Measurements from ENCODE around the gene SLX9.
"Not testable (repeated sequence)": the region's sequence is repeated elsewhere in the genome, so short reads cannot be mapped to it uniquely, and the experiment has no call there.

Gene SLX9

GRCh38 chr21:44903050-44903685 is 36.7 kb upstream of the SLX9 start:
- DNase-seq = no peak

- DNase-seq = no peak
These were observed 36.1 kb upstream of the SLX9 start for GRCh38 chr21:44903689-44904088.

GRCh38 chr21:44904141-44904923 is 35.5 kb upstream of the SLX9 start:
- no peak for DNase-seq

GRCh38 chr21:44905016-44905727 is 34.7 kb upstream of the SLX9 start:
- no peak for DNase-seq

- DNase-seq = no peak
These were observed 34.1 kb upstream of the SLX9 start for GRCh38 chr21:44905728-44906090.

- DNase-seq = peak; percentile 37
These were observed 32.4 kb upstream of the SLX9 start for GRCh38 chr21:44907225-44907965.

GRCh38 chr21:44907966-44908895 is 31.6 kb upstream of the SLX9 start:
- DNase-seq = peak; percentile 78

- DNase-seq = no peak
These were observed 30.9 kb upstream of the SLX9 start for GRCh38 chr21:44908908-44909307.

GRCh38 chr21:44909719-44910118 is 30.1 kb upstream of the SLX9 start:
- DNase-seq = no peak

- DNase-seq = no peak
These were observed 29.4 kb upstream of the SLX9 start for GRCh38 chr21:44910229-44911067.

- DNase-seq = no peak
These were observed 28.8 kb upstream of the SLX9 start for GRCh38 chr21:44911068-44911383.

- DNase-seq = peak; percentile 84
These were observed 28.3 kb upstream of the SLX9 start for GRCh38 chr21:44911384-44912157.

- DNase-seq = no peak
These were observed 27.7 kb upstream of the SLX9 start for GRCh38 chr21:44912158-44912473.

GRCh38 chr21:44912506-44913412 is 27.1 kb upstream of the SLX9 start:
- not testable (repeated sequence) for DNase-seq

- DNase-seq = no peak
These were observed 26.2 kb upstream of the SLX9 start for GRCh38 chr21:44913425-44914175.

- DNase-seq = peak; percentile 81
These were observed 25.5 kb upstream of the SLX9 start for GRCh38 chr21:44914176-44914874.

- no peak for DNase-seq
These were observed 22.9 kb upstream of the SLX9 start for GRCh38 chr21:44916965-44917364.

GRCh38 chr21:44917446-44918106 is 22.3 kb upstream of the SLX9 start:
- DNase-seq = no peak
